Neural progenitor cell (in vitro differentiated cells): ENCODE results near the gene CLCN6. TPM values are rescaled to one million over a fixed set of nuclear protein-coding genes. Genes with fewer than 3 reads are reported as not detected.

Source experiments
- DNase-seq: peaks from one replicate; pipeline ENCODE4 v3.0.0-alpha.2; 2016; ENCODE audit warnings: low spot score
- H2AFZ ChIP-seq: fragments of 200-600 bp; sonication (generic); replicated peaks from 2 replicates; pipeline ENCODE4 v1.6.1; 2016; ENCODE audit warnings: antibody characterized with exemption
- H3F3A ChIP-seq: fragments of 200-600 bp; sonication (generic); 2 replicates; pipeline ENCODE4 v1.6.1; 2016; ENCODE audit warnings: antibody characterized with exemption, low read depth
- H3K27ac ChIP-seq: fragments of 200-600 bp; sonication (generic); 2 replicates; pipeline ENCODE4 v1.5.1; 2016; ENCODE audit warnings: mild to moderate bottlenecking
- H3K27me3 ChIP-seq: fragments of 200-600 bp; sonication (generic); 2 replicates; pipeline ENCODE4 v1.6.1; 2016; ENCODE audit warnings: mild to moderate bottlenecking, moderate library complexity
- H3K36me3 ChIP-seq: fragments of 200-600 bp; sonication (generic); 2 replicates; pipeline ENCODE4 v1.5.1; 2016
- H3K4me1 ChIP-seq: fragments of 200-600 bp; sonication (generic); 2 replicates; pipeline ENCODE4 v1.6.1; 2016; ENCODE audit warnings: mixed run types
- H3K4me2 ChIP-seq: fragments of 200-600 bp; sonication (generic); 2 replicates; pipeline ENCODE4 v1.6.1; 2016
- H3K4me3 ChIP-seq: fragments of 200-600 bp; sonication (generic); 2 replicates; pipeline ENCODE4 v1.5.1; 2016
- H3K79me2 ChIP-seq: fragments of 200-600 bp; sonication (generic); 2 replicates; pipeline ENCODE4 v1.6.1; 2016; ENCODE audit warnings: low read depth
- H3K9ac ChIP-seq: fragments of 200-600 bp; sonication (generic); 2 replicates; pipeline ENCODE4 v1.6.1; 2016
- H3K9me3 ChIP-seq: fragments of 200-600 bp; sonication (generic); 2 replicates; pipeline ENCODE4 v1.5.1; 2016; ENCODE audit warnings: low read depth
- H4K20me1 ChIP-seq: fragments of 200-600 bp; sonication (generic); 2 replicates; pipeline ENCODE4 v1.6.1; 2016; ENCODE audit warnings: low read depth
- H3K27ac Mint-ChIP-seq: 3 replicates; pipeline ENCODE4 v1.8.0; 2021; ENCODE audit warnings: mixed read lengths
- H3K27me3 Mint-ChIP-seq: 2 replicates; pipeline ENCODE4 v1.8.0; 2022; ENCODE audit warnings: low read depth, mild to moderate bottlenecking, inconsistent platforms, moderate library complexity, mixed read lengths; ENCODE audit not compliant: insufficient read depth
- H3K36me3 Mint-ChIP-seq: 3 replicates; pipeline ENCODE4 v1.8.0; 2021; ENCODE audit warnings: mixed read lengths
- H3K4me1 Mint-ChIP-seq: 3 replicates; pipeline ENCODE4 v1.8.0; 2021; ENCODE audit warnings: mixed read lengths
- H3K4me3 Mint-ChIP-seq: 3 replicates; pipeline ENCODE4 v1.8.0; 2021; ENCODE audit warnings: mild to moderate bottlenecking, moderate library complexity, mixed read lengths
- H3K9me3 Mint-ChIP-seq: 3 replicates; pipeline ENCODE4 v1.8.0; 2020; ENCODE audit warnings: mixed read lengths
- EZH2 ChIP-seq: fragments of 200-600 bp; sonication (generic); IDR thresholded peaks from 2 replicates; pipeline ENCODE4 v1.6.1; 2017; ENCODE audit warnings: antibody characterized with exemption, mild to moderate bottlenecking, moderate library complexity
- EZH2phosphoT487 ChIP-seq: fragments of 200-600 bp; sonication (generic); IDR thresholded peaks from 2 replicates; pipeline ENCODE4 v1.6.1; 2017; ENCODE audit warnings: antibody characterized with exemption
- total RNA-seq: library from RNA; depleted of rRNA; stranded (reverse); fragments of >200 nt; gene quantifications from 2 replicates; pipeline ENCODE4 v1.2.3, GENCODE V29; 2015; ENCODE audit warnings: low replicate concordance
- TF ChIP-seq, protein P1 (sequence below): fragments of 200-600 bp; sonication (generic); IDR thresholded peaks from 2 replicates; pipeline ENCODE4 v1.5.1; 2017; ENCODE audit warnings: antibody characterized with exemption, mild to moderate bottlenecking

The CLCN6 gene
- total RNA-seq, 1 donor from 2014 or later, result 10.3 TPM

DNA sequence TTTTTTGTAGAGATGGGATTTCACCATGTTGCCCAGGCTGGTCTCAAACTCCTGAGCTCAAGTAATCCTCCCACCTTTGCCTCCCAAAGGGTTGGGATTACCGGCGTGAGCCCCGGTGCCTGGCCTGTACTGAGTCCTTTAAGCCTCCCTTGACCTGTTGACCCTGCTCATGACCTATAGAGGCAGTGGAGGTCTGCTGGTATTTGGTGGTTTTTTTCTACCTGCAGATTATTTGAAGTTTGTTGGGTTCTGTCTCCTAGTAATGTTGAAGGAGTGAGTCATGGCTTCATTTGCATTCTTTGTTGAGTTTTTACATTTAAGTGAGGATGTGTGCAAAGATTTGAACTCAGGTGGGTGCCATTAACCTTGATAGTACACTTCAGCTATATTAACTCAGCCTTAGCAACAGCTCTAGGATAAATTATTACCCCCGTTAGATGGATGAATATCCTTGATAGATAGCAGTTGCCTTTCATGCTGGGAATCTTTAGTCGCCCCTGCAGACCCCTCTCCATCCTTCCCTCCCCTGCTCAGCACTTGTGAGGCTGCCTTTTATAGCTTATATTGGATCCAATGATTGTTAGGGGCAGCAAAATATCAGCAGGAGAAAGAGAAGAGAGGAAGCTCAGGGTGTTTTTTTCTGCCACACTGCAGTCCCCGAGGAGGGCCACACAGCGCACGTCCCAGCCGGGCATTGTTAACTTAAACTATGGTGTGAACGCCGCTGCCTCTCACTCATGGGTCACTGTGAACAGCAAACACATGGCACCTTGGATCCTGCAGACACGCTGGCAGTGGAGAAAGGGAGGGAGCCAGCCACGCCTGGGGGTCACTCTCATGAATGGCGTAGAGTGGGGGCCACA is 67.6 kb downstream of the CLCN6 start:
- no peak overlapping the region for H3K4me3 Mint-ChIP-seq
- no peaks in the 10 kb centered on the region for H3K36me3 Mint-ChIP-seq
- Histone ChIP-seq H3K27me3 (no peaks in the 10 kb centered on the region), H3F3A (no peaks in the 10 kb centered on the region), H3K9ac (no peak overlapping the region), H3K27ac (no peak overlapping the region), H3K9me3 (no peaks in the 10 kb centered on the region), H3K4me2 (no peak overlapping the region), H4K20me1 (no peaks in the 10 kb centered on the region), H3K79me2 (no peaks in the 10 kb centered on the region), H3K4me3 (no peak overlapping the region), H3K4me1 (no peaks in the 10 kb centered on the region), H2AFZ (no peak overlapping the region), H3K36me3 (no peaks in the 10 kb centered on the region)
- no peak overlapping the region for H3K27ac Mint-ChIP-seq
- H3K27me3 Mint-ChIP-seq, result peaks cover 7% of the 10 kb centered on the region
- H3K9me3 Mint-ChIP-seq, result no peaks in the 10 kb centered on the region
- TF ChIP-seq EZH2, result no peak
- TF ChIP-seq, protein P1, sequence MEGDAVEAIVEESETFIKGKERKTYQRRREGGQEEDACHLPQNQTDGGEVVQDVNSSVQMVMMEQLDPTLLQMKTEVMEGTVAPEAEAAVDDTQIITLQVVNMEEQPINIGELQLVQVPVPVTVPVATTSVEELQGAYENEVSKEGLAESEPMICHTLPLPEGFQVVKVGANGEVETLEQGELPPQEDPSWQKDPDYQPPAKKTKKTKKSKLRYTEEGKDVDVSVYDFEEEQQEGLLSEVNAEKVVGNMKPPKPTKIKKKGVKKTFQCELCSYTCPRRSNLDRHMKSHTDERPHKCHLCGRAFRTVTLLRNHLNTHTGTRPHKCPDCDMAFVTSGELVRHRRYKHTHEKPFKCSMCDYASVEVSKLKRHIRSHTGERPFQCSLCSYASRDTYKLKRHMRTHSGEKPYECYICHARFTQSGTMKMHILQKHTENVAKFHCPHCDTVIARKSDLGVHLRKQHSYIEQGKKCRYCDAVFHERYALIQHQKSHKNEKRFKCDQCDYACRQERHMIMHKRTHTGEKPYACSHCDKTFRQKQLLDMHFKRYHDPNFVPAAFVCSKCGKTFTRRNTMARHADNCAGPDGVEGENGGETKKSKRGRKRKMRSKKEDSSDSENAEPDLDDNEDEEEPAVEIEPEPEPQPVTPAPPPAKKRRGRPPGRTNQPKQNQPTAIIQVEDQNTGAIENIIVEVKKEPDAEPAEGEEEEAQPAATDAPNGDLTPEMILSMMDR, result no peak
- no peak for TF ChIP-seq EZH2phosphoT487
- DNase-seq, result no peak
- H3K4me1 Mint-ChIP-seq, result peaks cover 3% of the 10 kb centered on the region

DNA sequence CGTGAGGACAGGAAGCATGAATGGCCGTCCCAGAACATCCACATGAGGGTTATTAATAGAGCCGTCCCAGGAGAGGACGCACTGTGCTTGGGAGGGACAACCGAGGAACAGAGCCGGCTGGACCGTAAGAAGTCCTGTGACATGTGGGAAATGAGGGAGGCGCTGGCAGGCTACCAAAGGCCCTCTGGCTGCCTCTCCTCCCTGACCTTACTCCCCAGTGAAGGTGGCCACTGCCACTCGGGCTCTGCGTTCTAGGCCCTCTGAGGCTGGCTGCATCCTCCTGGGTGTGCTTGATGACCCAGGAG is 68.2 kb downstream of the CLCN6 start:
- Histone ChIP-seq H3K9me3 (no peaks in the 10 kb centered on the region), H3F3A (no peaks in the 10 kb centered on the region), H3K9ac (no peak overlapping the region), H3K4me1 (no peaks in the 10 kb centered on the region), H3K27me3 (no peaks in the 10 kb centered on the region), H3K4me3 (no peak overlapping the region), H3K79me2 (no peaks in the 10 kb centered on the region), H3K27ac (no peak overlapping the region), H4K20me1 (no peaks in the 10 kb centered on the region), H3K4me2 (no peak overlapping the region), H3K36me3 (no peaks in the 10 kb centered on the region), H2AFZ (no peak overlapping the region)
- no peak overlapping the region for H3K27ac Mint-ChIP-seq
- H3K9me3 Mint-ChIP-seq, result no peaks in the 10 kb centered on the region
- no peak for TF ChIP-seq EZH2
- TF ChIP-seq, protein P1, result no peak
- no peak for TF ChIP-seq EZH2phosphoT487
- DNase-seq, result no peak
- peaks cover 3% of the 10 kb centered on the region for H3K4me1 Mint-ChIP-seq
- no peaks in the 10 kb centered on the region for H3K36me3 Mint-ChIP-seq
- H3K27me3 Mint-ChIP-seq, result peaks cover 7% of the 10 kb centered on the region
- no peak overlapping the region for H3K4me3 Mint-ChIP-seq

DNA sequence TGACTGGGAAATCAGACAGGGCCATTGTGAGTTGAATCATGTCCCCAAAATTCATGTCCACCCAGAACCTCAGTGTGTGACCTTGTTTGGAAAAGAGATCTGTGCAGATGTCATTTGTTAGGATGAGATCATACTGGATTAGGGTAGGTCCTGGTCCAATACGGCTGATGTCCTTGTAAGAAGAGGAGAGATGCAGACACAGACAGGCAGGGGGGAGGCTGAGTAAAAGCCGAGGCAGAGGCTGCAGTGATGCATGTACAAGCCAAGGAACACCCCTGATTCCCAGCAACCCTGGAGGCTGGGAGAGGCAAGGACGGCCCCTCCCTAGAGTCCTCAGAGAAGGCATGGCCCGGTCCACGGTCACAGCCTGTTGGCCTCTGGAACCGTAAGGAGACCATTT is 68.6 kb downstream of the CLCN6 start:
- peaks cover 3% of the 10 kb centered on the region for H3K4me1 Mint-ChIP-seq
- H3K79me2 ChIP-seq, result no peaks in the 10 kb centered on the region
- no peaks in the 10 kb centered on the region for H3K4me1 ChIP-seq
- no peaks in the 10 kb centered on the region for H4K20me1 ChIP-seq
- no peak overlapping the region for H3K4me3 ChIP-seq
- no peak overlapping the region for H3K4me2 ChIP-seq
- H3K27ac Mint-ChIP-seq, result no peak overlapping the region
- H3K36me3 ChIP-seq, result no peaks in the 10 kb centered on the region
- H3K4me3 Mint-ChIP-seq, result no peak overlapping the region
- H3F3A ChIP-seq, result no peaks in the 10 kb centered on the region
- no peak for DNase-seq
- no peak overlapping the region for H3K9ac ChIP-seq
- no peaks in the 10 kb centered on the region for H3K9me3 Mint-ChIP-seq
- TF ChIP-seq EZH2phosphoT487, result no peak
- H3K27me3 ChIP-seq, result no peaks in the 10 kb centered on the region
- H3K27ac ChIP-seq, result no peak overlapping the region
- no peak overlapping the region for H2AFZ ChIP-seq
- H3K27me3 Mint-ChIP-seq, result peaks cover 7% of the 10 kb centered on the region
- H3K9me3 ChIP-seq, result no peaks in the 10 kb centered on the region
- H3K36me3 Mint-ChIP-seq, result no peaks in the 10 kb centered on the region

DNA sequence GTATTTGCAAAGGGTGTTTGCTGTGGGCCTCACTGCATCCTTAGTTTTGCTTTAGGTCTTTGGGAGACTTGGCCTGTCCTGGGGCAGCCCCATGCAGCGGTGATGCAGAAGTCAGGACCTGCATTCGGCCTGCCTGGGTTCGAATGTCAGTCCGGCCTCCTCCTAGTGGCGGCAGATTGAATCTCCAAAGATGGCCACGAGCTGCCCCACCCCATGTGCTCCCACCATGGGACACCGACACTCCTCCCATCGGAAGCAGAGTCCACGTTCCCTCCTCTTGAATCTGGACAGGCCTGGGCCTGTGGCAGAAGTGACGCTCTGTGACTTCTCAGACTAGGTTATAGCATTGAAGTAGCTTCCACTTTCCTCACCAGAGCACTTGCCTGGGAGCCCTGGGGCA is 69.1 kb downstream of the CLCN6 start:
- H3K4me3 Mint-ChIP-seq, result no peak overlapping the region
- H3K9me3 Mint-ChIP-seq, result no peaks in the 10 kb centered on the region
- H3K27ac Mint-ChIP-seq, result no peak overlapping the region
- H3K27me3 Mint-ChIP-seq, result peaks cover 7% of the 10 kb centered on the region
- Histone ChIP-seq H4K20me1 (no peaks in the 10 kb centered on the region), H2AFZ (no peak overlapping the region), H3K4me3 (no peak overlapping the region), H3K79me2 (no peaks in the 10 kb centered on the region), H3K27me3 (no peaks in the 10 kb centered on the region), H3K9ac (no peak overlapping the region), H3K36me3 (no peaks in the 10 kb centered on the region), H3F3A (no peaks in the 10 kb centered on the region), H3K9me3 (no peaks in the 10 kb centered on the region), H3K4me2 (no peak overlapping the region), H3K4me1 (no peaks in the 10 kb centered on the region), H3K27ac (no peak overlapping the region)
- no peak for DNase-seq
- TF ChIP-seq EZH2phosphoT487, result no peak
- TF ChIP-seq, protein P1, result peak; percentile 9
- peaks cover 3% of the 10 kb centered on the region for H3K4me1 Mint-ChIP-seq
- no peaks in the 10 kb centered on the region for H3K36me3 Mint-ChIP-seq
